Left ventricle myocardium superior (tissue), 1 donor: Measurements from ENCODE around the gene CAPRIN2. TPM values are rescaled to one million over a fixed set of nuclear protein-coding genes. Genes with fewer than 3 reads are reported as not detected.

Source experiments
- ATAC-seq: fragments of 200-7000 bp; cut with Tn5 transposase; one replicate; pipeline ENCODE4 v1.9.1; 2020; ENCODE audit warnings: mild to moderate bottlenecking, moderate library complexity
- DNase-seq: peaks from one replicate; pipeline ENCODE4 v3.0.0-alpha.2; 2020
- intact Hi-C: fragments of 100-400 bp; cut with micrococcal nuclease; formaldehyde crosslinking; loops from one replicate; pipeline ENCODE4 v1.11.0; 2022
- total RNA-seq: library from RNA; stranded (reverse); fragmentation: NEBNext Ultra II Directional; extraction: Animal tissue kit (Norgen Biotek cat#: 25700); gene quantifications from one replicate; pipeline ENCODE4 v1.2.1, GENCODE V29; 2021
- donor health status: DM: no; HTN: yes; CAD: no; lungs with severe emphysema.

The CAPRIN2 gene
- total RNA-seq, 1 donor from 2014 or later = 30.2 TPM

GRCh38 chr12:30719060-30719459, 35.7 kb downstream of the CAPRIN2 start:
- intact Hi-C loops = no loop called here
- ATAC-seq (no peak), DNase-seq (no peak)

DNA sequence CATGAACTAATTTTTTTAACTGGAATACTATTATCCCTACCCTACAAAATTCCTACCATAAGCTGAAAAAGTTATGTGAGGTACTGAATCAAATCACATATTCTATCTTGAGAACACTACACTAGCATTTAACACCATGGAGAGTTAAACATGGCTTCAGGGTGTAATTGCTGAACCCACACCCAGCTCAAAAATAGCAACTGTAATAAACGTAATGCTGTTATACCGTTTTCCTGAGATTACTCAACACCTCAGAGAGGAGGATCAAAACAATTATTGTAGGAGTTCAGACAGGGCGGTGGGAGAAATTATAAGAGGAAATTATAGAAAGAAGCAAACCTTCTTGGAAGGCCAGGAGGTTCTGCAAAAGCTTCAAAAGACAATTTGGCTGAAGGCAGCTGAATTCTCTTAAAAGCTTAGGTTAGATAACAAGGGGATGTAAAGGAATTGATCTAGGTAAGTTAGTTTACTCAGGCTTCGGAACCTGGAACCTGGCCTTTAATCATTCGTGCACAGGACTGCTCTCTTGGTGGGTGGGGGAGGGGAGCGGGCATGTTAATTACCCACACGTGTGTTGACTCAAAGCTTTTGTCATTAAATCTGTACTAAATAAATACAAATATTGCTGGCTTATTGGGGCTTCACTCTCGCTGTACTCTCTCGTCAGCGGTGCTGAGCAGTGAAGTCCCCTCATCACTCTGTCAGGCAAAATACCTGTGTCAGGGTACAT, 47.0 kb downstream of the CAPRIN2 start:
- no peak for DNase-seq
- no peak for ATAC-seq
- intact Hi-C loops = no loop called here

GRCh38 chr12:30706476-30706875, 48.3 kb downstream of the CAPRIN2 start:
- ATAC-seq (no peak), DNase-seq (no peak)
- intact Hi-C loops = no loop called here

DNA sequence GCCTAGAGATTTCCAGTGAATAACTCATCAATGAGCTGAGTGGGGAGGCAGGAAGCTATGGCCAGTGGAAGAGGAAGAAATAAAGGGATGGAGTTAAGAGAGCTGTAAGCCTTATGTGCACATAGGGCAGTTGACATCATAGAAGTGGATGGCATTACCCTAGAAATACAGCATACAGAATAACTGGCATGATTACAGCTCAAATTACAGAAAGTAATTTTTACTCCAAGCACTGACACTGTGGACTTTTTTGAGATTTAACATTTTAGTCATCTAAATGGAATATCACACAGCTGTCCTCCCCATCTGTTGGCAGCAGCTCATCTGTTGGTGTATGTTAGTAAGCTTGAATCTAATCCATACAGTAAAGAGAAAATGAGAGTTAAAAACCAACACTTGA, 53.7 kb downstream of the CAPRIN2 start:
- ATAC-seq (no peak), DNase-seq (no peak)
- intact Hi-C loops = no loop called here

DNA sequence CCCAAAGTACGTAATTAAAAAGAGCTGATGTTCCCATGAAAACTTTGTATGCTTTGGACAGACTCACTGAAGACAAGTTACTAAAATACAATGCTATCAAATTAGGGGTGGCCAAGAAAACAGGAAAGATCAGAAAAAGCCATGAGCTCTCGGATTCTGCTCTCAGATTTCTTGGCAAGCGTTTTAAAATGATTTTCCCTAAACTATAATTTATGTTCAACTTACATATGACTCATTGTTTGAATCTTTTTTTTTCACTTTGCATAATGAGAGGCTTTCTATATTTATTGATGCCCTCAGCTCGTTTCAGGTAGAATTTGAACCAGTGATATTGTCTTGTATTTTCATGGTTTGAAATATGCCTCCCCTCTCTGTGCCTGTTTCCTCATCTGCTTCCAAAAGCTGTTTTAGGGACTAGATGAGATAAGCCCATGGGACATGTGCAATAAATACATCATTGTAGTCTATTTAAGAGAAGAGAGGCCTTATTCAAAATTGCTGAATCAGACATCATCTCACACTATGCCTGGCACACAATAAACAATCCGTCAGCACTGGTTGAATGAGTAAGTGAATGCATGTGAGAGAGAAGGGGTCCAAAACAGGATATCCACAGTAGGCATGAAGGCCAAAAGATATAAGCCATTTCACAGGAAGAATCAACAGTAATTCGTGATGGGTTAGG, 54.4 kb downstream of the CAPRIN2 start:
- intact Hi-C loops = no loop called here
- no peak for ATAC-seq
- no peak for DNase-seq

DNA sequence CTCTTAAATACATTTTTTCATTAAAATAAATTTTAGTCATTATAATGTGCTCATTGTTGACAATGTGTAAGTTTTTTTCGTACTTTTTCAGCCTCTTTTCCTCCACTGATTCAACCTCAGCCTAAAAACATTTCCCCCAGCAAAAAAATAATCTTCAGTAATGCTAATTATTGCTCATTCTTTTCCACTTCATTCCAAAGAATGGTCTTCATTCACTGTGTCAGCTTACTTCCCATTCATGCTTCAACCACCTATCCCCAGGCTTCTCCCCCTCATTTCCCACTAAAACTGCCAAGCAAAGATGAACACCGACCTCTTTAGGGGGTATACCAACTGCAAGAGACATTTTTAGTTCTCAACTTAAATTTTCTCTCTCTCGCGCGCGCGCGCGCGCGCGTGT, 56.4 kb downstream of the CAPRIN2 start:
- intact Hi-C loops = no loop called here
- ATAC-seq (no peak), DNase-seq (no peak)

DNA sequence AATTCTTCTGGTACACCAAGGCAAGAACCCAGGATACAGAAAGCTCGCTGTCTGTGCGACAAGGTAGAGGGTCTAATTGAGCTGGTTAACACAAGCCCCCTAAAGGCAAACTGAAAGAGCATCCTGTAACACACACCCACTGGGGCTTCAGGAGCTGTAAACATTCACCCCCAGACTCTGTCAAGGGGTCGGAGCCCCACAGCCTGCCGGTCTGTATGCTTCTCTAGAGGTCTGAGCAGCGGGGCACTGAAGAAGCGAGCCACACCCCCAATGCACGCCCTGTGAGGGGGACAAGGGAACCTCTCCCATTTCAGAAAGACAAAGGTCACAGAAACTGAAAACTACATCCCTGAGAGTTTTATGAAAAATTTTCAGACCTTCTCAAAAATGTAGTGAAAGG, 57.8 kb downstream of the CAPRIN2 start:
- peak; percentile 30 for DNase-seq
- no peak for ATAC-seq
- intact Hi-C loops = no loop called here

GRCh38 chr12:30696486-30696885, 58.3 kb downstream of the CAPRIN2 start:
- DNase-seq = no peak
- ATAC-seq = no peak
- intact Hi-C loops = no loop called here

GRCh38 chr12:30696103-30696408, 58.7 kb downstream of the CAPRIN2 start:
- ATAC-seq = no peak
- DNase-seq = no peak
- intact Hi-C loops = no loop called here

DNA sequence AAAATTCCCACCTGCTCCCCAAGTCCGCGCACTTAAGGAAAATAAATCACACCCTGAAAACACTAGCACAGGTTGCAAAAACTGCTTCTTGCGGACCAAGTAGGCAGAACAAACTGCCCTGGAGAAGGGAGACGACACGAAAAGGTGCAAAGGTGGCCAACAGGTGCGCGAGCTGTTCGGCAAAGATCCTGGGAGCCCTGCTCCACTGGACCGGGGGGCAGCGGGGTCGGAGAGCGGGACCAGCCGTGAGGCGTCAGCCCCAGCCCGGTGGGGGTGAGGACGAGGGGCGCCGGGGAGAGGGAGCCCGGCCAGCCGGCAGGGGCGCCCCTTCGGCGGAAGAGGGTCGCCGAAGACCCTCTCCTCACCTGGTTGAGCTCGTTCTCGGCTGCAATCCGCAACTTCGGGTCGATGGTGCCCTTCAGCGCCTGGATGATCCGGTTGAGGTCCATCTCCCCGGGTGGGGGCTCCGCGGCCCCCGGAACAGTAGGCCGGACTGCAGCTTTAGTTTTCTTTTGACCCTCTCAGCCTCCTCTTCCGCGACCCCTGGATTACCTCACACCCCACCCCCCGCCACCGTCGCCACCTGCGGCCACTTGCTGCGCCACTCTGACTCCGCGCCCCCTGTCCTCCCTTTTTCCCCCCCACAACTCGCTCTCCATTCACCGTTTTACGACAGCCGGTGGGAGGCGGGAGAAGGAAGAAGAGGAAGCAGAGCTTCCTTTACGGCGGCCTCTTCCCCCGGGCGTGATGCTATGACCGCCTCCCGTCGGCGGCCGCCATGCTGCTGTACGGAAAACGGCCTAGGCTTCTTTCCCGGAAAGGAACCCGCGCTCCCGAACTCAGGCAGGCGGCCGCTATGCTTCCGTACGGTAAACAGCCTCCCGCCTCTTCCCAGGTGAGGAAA, 59.3 kb downstream of the CAPRIN2 start, which contains the start of gene IPO8:
TSS of gene IPO8 (minus strand) at position 671 of the 904 bp plus-strand sequence. CDS start at position 449, 222 bp downstream.
- ATAC-seq = peak; percentile 97
- intact Hi-C loops = no loop called here
- DNase-seq = peak; percentile 95

DNA sequence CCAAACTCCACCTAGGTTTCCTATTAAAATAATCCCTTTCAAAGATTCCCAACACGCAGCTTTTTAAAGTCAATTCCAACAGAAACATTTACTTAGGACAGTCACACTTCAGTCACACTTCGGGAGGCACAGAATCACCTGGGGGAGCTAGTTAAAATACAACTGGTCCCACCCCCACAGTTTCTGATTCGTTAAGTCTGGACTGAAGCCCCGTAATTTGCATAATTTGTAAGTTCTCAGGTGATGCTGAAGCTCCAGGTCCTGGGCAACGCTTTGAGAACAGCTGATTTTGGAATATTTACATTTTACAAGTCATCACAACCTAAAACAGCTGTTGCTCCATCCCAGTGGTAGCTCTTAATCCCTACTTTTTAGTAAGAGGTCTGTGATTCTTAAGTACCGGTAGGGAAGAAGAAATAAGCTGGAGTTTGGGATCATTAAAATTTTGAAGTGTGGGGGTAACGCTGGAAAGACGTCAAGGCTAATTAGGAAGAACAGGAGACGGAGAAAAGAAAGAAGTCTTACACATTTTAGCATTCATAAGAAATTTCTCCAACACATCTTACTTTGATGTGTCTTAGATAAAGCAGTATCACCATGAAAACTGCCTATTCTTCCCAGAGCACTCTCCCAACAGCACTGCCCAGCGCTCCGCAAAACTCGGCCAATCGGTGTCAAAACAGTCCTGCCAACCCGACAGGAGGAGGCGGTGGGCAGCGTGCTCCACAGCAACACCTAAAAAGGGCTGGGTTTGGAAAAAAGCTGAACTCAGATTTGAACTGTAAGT, 60.1 kb downstream of the CAPRIN2 start:
- intact Hi-C loops = no loop called here
- ATAC-seq (peak; percentile 56), DNase-seq (peak; percentile 38)

GRCh38 chr12:30692470-30692869, 62.3 kb downstream of the CAPRIN2 start:
- DNase-seq = no peak
- intact Hi-C loops = no loop called here
- ATAC-seq = no peak

DNA sequence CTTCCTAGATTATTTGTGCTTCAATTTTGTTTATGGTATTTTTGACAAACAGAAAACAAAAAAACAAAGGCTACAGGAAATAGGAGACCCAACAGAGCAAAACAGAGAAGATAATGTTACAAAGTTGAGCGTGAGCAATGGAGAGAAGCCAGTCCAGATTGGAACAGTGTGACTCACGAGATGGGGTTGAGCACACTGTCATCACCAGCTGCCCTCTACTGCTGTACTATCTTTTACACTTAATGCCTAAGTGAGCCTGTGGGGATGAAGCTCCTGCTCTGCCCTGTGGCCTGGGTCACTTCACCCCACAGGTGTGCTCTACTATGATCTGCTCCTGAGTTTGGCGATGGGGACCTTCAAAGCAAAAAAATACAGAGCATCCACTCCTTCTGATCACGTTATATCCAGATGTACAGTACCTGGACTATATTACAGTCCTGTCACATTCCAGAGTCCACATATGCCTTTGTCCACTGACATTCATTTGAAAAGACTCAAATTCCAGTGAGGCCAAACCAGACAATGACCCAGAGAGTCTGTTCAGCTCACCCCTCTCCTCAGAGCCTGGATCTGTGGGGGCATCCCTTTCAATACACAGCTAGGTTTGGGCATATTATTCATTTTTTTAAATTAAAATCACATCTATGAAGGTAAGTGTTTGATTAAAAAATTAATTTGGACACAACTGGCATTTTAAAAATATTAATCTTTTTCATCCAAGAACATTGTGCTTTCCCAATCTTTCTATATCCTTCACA, 63.5 kb downstream of the CAPRIN2 start:
- intact Hi-C loops = no loop called here
- ATAC-seq (peak; percentile 73), DNase-seq (peak; percentile 36)

- DNase-seq (no peak), ATAC-seq (no peak)
- intact Hi-C loops = no loop called here
Measured at GRCh38 chr12:30687265-30687986, 67.3 kb downstream of the CAPRIN2 start.

DNA sequence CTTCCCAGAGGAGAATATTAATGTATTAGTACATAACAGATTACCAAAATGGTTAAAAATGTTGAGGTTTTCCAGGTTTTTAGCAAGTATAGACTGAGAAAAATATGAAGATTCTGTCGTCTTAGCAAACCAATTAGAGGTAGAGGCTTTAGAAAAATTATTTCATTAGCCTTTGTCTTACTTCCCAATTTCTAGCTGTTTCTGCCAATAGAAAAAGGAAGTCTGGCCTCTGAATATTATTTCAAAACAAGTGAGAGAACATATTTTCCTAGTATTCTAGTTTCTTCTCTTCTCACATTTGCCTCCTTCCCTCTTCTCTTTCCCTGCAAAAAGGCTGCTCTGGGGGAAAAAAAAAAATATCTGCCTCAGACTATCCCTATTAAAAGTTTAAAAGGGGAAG, 75.5 kb downstream of the CAPRIN2 start:
- no peak for DNase-seq
- intact Hi-C loops = no loop called here
- no peak for ATAC-seq

GRCh38 chr12:30678221-30678620, 76.5 kb downstream of the CAPRIN2 start:
- ATAC-seq (no peak), DNase-seq (no peak)
- intact Hi-C loops = no loop called here

DNA sequence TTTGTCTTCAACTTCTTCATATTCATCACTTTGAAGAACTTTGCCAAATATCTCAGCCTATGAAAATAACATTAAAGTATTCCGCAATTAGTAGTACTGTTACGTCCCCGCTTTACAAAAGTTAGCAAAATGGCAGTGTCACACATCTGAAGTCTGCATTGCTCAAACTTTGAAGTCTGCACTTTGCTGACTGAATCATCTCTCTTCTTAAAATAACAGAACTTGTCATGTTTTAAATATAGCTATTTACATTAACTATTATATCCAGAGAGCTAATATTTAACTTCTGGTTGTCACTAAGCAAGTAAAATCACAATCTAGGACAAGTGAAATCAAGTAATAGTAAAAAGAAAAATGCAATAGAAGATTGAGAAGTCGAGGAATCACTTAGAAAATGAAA, 93.5 kb downstream of the CAPRIN2 start:
- no peak for DNase-seq
- intact Hi-C loops = no loop called here

More for the DNA sequence above, 93.5 kb downstream of the CAPRIN2 start:
- no peak for ATAC-seq
